ENCODE results near the gene PTH2.

DNA sequence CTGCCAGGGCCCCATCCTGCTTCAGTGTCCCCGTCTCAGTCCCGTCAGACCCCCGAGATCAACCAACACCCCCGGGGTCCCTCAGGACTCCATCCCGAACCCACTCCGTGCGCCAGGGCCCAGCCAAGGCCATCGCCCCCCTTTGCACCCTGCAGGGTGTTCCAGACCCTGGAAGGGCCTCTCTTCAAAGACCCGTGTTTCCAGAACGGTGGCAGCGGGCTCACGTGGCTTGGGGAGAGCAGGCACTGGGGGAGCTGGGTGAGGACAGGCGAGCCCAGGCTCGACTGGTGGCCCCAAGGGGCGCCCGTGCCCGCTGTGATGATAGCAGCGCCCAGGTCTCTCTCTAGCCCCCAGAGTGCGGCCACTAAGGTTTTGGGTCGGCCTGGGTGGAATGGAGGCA lies 33.8 kb downstream of the PTH2 start:
- TF ChIP-seq, protein P1, sequence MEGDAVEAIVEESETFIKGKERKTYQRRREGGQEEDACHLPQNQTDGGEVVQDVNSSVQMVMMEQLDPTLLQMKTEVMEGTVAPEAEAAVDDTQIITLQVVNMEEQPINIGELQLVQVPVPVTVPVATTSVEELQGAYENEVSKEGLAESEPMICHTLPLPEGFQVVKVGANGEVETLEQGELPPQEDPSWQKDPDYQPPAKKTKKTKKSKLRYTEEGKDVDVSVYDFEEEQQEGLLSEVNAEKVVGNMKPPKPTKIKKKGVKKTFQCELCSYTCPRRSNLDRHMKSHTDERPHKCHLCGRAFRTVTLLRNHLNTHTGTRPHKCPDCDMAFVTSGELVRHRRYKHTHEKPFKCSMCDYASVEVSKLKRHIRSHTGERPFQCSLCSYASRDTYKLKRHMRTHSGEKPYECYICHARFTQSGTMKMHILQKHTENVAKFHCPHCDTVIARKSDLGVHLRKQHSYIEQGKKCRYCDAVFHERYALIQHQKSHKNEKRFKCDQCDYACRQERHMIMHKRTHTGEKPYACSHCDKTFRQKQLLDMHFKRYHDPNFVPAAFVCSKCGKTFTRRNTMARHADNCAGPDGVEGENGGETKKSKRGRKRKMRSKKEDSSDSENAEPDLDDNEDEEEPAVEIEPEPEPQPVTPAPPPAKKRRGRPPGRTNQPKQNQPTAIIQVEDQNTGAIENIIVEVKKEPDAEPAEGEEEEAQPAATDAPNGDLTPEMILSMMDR (conservative IDR thresholded peaks at IDR 0.05 in 1 of 2, IDR thresholded peaks at IDR 0.05 in 1 of 2; ENCODE audit: low read depth in 1 of 2, low read length in 2 of 2), result no peak
- TF ChIP-seq EZH2 (IDR thresholded peaks at IDR 0.05; ENCODE audit: low read length, missing control alignments), result no peak
